AG20443 (cell line): ENCODE data around the gene PAM16.

ENCODE experiments used
- DNase-seq: peaks from one replicate; pipeline ENCODE4 v3.0.0; 2012; ENCODE audit warnings: low spot score, mixed read lengths

PAM16 gene

GRCh38 chr16:4319454-4320421 is 31.4 kb downstream of the PAM16 start:
- DNase-seq = peak; percentile 56

GRCh38 chr16:4318967-4319366 is 32.2 kb downstream of the PAM16 start:
- no peak for DNase-seq

- DNase-seq = no peak
Measured at GRCh38 chr16:4318451-4318910, 32.6 kb downstream of the PAM16 start.

- DNase-seq = no peak
Measured at GRCh38 chr16:4317532-4318450, 33.3 kb downstream of the PAM16 start.

GRCh38 chr16:4316864-4317531 is 34.1 kb downstream of the PAM16 start:
- DNase-seq = peak; percentile 65

GRCh38 chr16:4316108-4316863 is 34.8 kb downstream of the PAM16 start:
- DNase-seq = no peak

GRCh38 chr16:4315186-4316107 is 35.7 kb downstream of the PAM16 start, which contains the start of gene GLIS2:
TSS of gene GLIS2 (plus strand) at chr16:4316067. CDS start at chr16:4332281, 16,214 bp downstream.
- DNase-seq = peak; percentile 94

- no peak for DNase-seq
Measured at GRCh38 chr16:4314532-4315185, 36.5 kb downstream of the PAM16 start.

GRCh38 chr16:4313563-4314531 is 37.3 kb downstream of the PAM16 start:
- peak; percentile 60 for DNase-seq

GRCh38 chr16:4309833-4310266 is 41.3 kb downstream of the PAM16 start:
- peak; percentile 43 for DNase-seq

- DNase-seq = no peak
Measured at GRCh38 chr16:4309102-4309832, 41.9 kb downstream of the PAM16 start.

GRCh38 chr16:4307215-4308037 is 43.7 kb downstream of the PAM16 start:
- peak; percentile 97 for DNase-seq

GRCh38 chr16:4306470-4307214 is 44.5 kb downstream of the PAM16 start:
- no peak for DNase-seq

- DNase-seq = peak; percentile 28
Measured at GRCh38 chr16:4303973-4304372, 47.1 kb downstream of the PAM16 start.

- no peak for DNase-seq
Measured at GRCh38 chr16:4301968-4302367, 49.2 kb downstream of the PAM16 start.

GRCh38 chr16:4301177-4301576 is 49.9 kb downstream of the PAM16 start:
- DNase-seq = no peak
